Natural killer cell (primary cell): Measurements from ENCODE around the gene TSPO2. TPM values are rescaled to one million over a fixed set of nuclear protein-coding genes. Genes with fewer than 3 reads are reported as not detected.

ENCODE experiments used
- ATAC-seq, 3 donors: fragments of 150-1000 bp in 2 of 3; fragments of 200-7000 bp in 1 of 3; cut with Tn5 transposase; 1 replicate in 1 of 3; 2 replicates in 2 of 3; pipeline ENCODE4 v1.10.0; 2021; ENCODE audit warnings: mild to moderate bottlenecking in 2 of 3, moderate library complexity in 2 of 3
- DNase-seq, 2 donors: peaks; one replicate each; pipeline versions ENCODE4 v3.0.0 to v3.0.0-alpha.2; 2013 to 2021; ENCODE audit warnings: mixed read lengths in 1 of 2
- H3K27ac ChIP-seq: one replicate; pipeline ENCODE4 v1.5.1; 2013; ENCODE audit warnings: mild to moderate bottlenecking, low read length
- H3K27me3 ChIP-seq: one replicate; pipeline ENCODE4 v1.6.1; 2013; ENCODE audit warnings: low read length; ENCODE audit not compliant: control insufficient read depth, insufficient read depth
- H3K36me3 ChIP-seq: one replicate; pipeline ENCODE4 v1.6.1; 2013; ENCODE audit warnings: low read length; ENCODE audit not compliant: control insufficient read depth, insufficient read depth
- H3K4me1 ChIP-seq: one replicate; pipeline ENCODE4 v1.6.1; 2013; ENCODE audit warnings: low read length; ENCODE audit not compliant: control insufficient read depth, insufficient read depth
- H3K4me3 ChIP-seq: one replicate; pipeline ENCODE4 v1.5.1; 2013; ENCODE audit warnings: low read length
- H3K9me3 ChIP-seq: one replicate; pipeline ENCODE4 v1.6.1; 2013; ENCODE audit warnings: low read length; ENCODE audit not compliant: control insufficient read depth, insufficient read depth
- H3K27ac Mint-ChIP-seq, 2 donors: one replicate each; pipeline ENCODE4 v1.8.0; 2022; ENCODE audit warnings: mild to moderate bottlenecking in 2 of 2, mixed read lengths in 2 of 2, moderate library complexity in 1 of 2
- H3K27me3 Mint-ChIP-seq, 2 donors: one replicate each; pipeline ENCODE4 v1.8.0; 2022; ENCODE audit warnings: low read depth in 2 of 2, mixed read lengths in 2 of 2
- H3K36me3 Mint-ChIP-seq: one replicate; pipeline ENCODE4 v1.8.0; 2022; ENCODE audit warnings: mixed read lengths
- H3K4me1 Mint-ChIP-seq, 2 donors: one replicate each; pipeline ENCODE4 v1.8.0; 2022; ENCODE audit warnings: mixed read lengths in 2 of 2
- H3K4me3 Mint-ChIP-seq: one replicate; pipeline ENCODE4 v1.8.0; 2022; ENCODE audit warnings: mild to moderate bottlenecking, moderate library complexity, mixed read lengths
- H3K9me3 Mint-ChIP-seq, 2 donors: one replicate each; pipeline ENCODE4 v1.8.0; 2022; ENCODE audit warnings: mixed read lengths in 2 of 2
- CTCF ChIP-seq: fragments of 200-600 bp; IDR thresholded peaks from one replicate; pipeline ENCODE4 v1.8.0; 2022; ENCODE audit warnings: antibody characterized with exemption
- WGBS: methylation state at CpG from one replicate; pipeline ENCODE4 v1.1.7; 2013; ENCODE audit warnings: missing lambda C conversion rate; ENCODE audit not compliant: insufficient coverage; 5-methylcytosine and 5-hydroxymethylcytosine counted together
- intact Hi-C: fragments of 100-400 bp; cut with micrococcal nuclease; formaldehyde crosslinking; loops from one replicate; pipeline ENCODE4 v1.14.2; 2022
- total RNA-seq, 4 donors: library from RNA; stranded (reverse); fragments of 120-200 nt in 1 of 4; gene quantifications; one replicate each; pipeline versions ENCODE4 v1.2.3 to v1.2.4, GENCODE V29; 2013 to 2022

Gene TSPO2
- total RNA-seq, 3 donors from 2014 or later (not counting 1 experiment from before 2014, with no cell fraction given), result not detected

- no peak overlapping the region for H3K27ac ChIP-seq
- intact Hi-C loops, result no loop called here
- Mint-ChIP-seq H3K4me3 (no peak overlapping the region), H3K27ac (no peak overlapping the region), H3K27me3 (peaks cover 0 to 2% of the 10 kb centered on the region in 2 donors), H3K4me1 (no peaks in the 10 kb centered on the region), H3K9me3 (no peaks in the 10 kb centered on the region), H3K36me3 (no peaks in the 10 kb centered on the region)
- DNase-seq, result no peak
- 88% methylated on average over 1 of the region's 1 CpG for WGBS
- no peak overlapping the region for H3K4me3 ChIP-seq
- no peaks in the 10 kb centered on the region for H3K36me3 ChIP-seq
- no peak for TF ChIP-seq CTCF
- no peaks in the 10 kb centered on the region for H3K9me3 ChIP-seq
- no peak for ATAC-seq
- no peaks in the 10 kb centered on the region for H3K4me1 ChIP-seq
- no peaks in the 10 kb centered on the region for H3K27me3 ChIP-seq
Observed at GRCh38 chr6:41017663-41018062, 24.6 kb upstream of the TSPO2 start.

- no peaks in the 10 kb centered on the region for H3K4me1 ChIP-seq
- no peak overlapping the region for H3K27ac Mint-ChIP-seq
- no peaks in the 10 kb centered on the region for H3K36me3 Mint-ChIP-seq
- no peaks in the 10 kb centered on the region for H3K27me3 ChIP-seq
- DNase-seq (no peak), ATAC-seq (no peak)
- no peaks in the 10 kb centered on the region for H3K9me3 Mint-ChIP-seq
- no peak for TF ChIP-seq CTCF
- no peak overlapping the region for H3K27ac ChIP-seq
- intact Hi-C loops, result no loop called here
- H3K36me3 ChIP-seq, result no peaks in the 10 kb centered on the region
- no peak overlapping the region for H3K4me3 Mint-ChIP-seq
- WGBS, result 90% methylated on average over 3 of the region's 3 CpGs
- no peaks in the 10 kb centered on the region for H3K27me3 Mint-ChIP-seq
- H3K9me3 ChIP-seq, result no peaks in the 10 kb centered on the region
- H3K4me1 Mint-ChIP-seq, result peaks cover 0 to 4% of the 10 kb centered on the region in 2 donors
- H3K4me3 ChIP-seq, result no peak overlapping the region
Observed at GRCh38 chr6:41021832-41022231, 20.4 kb upstream of the TSPO2 start.

- Mint-ChIP-seq H3K36me3 (no peaks in the 10 kb centered on the region), H3K27me3 (no peaks in the 10 kb centered on the region), H3K4me1 (peaks cover 4 to 9% of the 10 kb centered on the region in 2 donors), H3K4me3 (no peak overlapping the region), H3K27ac (no peak overlapping the region), H3K9me3 (no peaks in the 10 kb centered on the region)
- no peak overlapping the region for H3K4me3 ChIP-seq
- no peak for ATAC-seq
- H3K27ac ChIP-seq, result no peak overlapping the region
- H3K36me3 ChIP-seq, result no peaks in the 10 kb centered on the region
- no peak for DNase-seq
- H3K4me1 ChIP-seq, result peaks cover 1% of the 10 kb centered on the region
- no peak for TF ChIP-seq CTCF
- no peaks in the 10 kb centered on the region for H3K9me3 ChIP-seq
- intact Hi-C loops, result no loop called here
- H3K27me3 ChIP-seq, result no peaks in the 10 kb centered on the region
Observed at GRCh38 chr6:41022294-41022693, 20.0 kb upstream of the TSPO2 start.

GRCh38 chr6:41023114-41023513 lies 19.2 kb upstream of the TSPO2 start:
- no peak for TF ChIP-seq CTCF
- DNase-seq (no peak), ATAC-seq (no peak)
- Histone ChIP-seq H3K9me3 (no peaks in the 10 kb centered on the region), H3K4me3 (no peak overlapping the region), H3K27ac (no peak overlapping the region), H3K27me3 (no peaks in the 10 kb centered on the region), H3K36me3 (no peaks in the 10 kb centered on the region), H3K4me1 (peaks cover 9% of the 10 kb centered on the region)
- intact Hi-C loops, result no loop called here
- H3K9me3 Mint-ChIP-seq, result no peaks in the 10 kb centered on the region
- H3K4me1 Mint-ChIP-seq, result peaks cover 12 to 17% of the 10 kb centered on the region in 2 donors
- H3K36me3 Mint-ChIP-seq, result no peaks in the 10 kb centered on the region
- H3K27ac Mint-ChIP-seq, result no peak overlapping the region
- H3K27me3 Mint-ChIP-seq, result no peaks in the 10 kb centered on the region
- WGBS, result 98% methylated on average over 3 of the region's 3 CpGs
- no peak overlapping the region for H3K4me3 Mint-ChIP-seq
